GM23338 (cell line): ENCODE measurements around the gene COL4A2.

Experiments
- CTCF ChIP-seq, 2 experiments: fragments of 200-600 bp in 1 of 2; sonication (generic) in 1 of 2; conservative IDR thresholded peaks; 2 replicates each; pipeline versions ENCODE4 v1.5.1 to v1.6.1; 2016 to 2017; ENCODE audit warnings: antibody characterized with exemption in 2 of 2, low read depth in 2 of 2, mild to moderate bottlenecking in 2 of 2, moderate library complexity in 1 of 2
- EZH2 ChIP-seq: fragments of 200-600 bp; sonication (generic); IDR thresholded peaks from one replicate; pipeline ENCODE4 v1.8.0; 2017; ENCODE audit warnings: antibody characterized with exemption, mild to moderate bottlenecking, low read depth; ENCODE audit not compliant: unreplicated experiment

- TF ChIP-seq CTCF (conservative IDR thresholded peaks at IDR 0.05; ENCODE audit: low read depth in 2 of 2), result no peak
- no peak for TF ChIP-seq EZH2
Measured at GRCh38 chr13:110322828-110323171, 15.7 kb downstream of the COL4A2 start.
